DMS53 treated with DMSO at 0.1 percent for 48 hours (cell line): Measurements from ENCODE around the gene TMEM201.
"Not testable (repeated sequence)": the region's sequence is repeated elsewhere in the genome, so short reads cannot be mapped to it uniquely, and the experiment has no call there.

Source experiments
- DNase-seq: peaks from one replicate; lab custom pipeline; 2025; ENCODE audit not compliant: unreplicated experiment; lab: John Stamatoyannopoulos, UW

The TMEM201 gene

DNA sequence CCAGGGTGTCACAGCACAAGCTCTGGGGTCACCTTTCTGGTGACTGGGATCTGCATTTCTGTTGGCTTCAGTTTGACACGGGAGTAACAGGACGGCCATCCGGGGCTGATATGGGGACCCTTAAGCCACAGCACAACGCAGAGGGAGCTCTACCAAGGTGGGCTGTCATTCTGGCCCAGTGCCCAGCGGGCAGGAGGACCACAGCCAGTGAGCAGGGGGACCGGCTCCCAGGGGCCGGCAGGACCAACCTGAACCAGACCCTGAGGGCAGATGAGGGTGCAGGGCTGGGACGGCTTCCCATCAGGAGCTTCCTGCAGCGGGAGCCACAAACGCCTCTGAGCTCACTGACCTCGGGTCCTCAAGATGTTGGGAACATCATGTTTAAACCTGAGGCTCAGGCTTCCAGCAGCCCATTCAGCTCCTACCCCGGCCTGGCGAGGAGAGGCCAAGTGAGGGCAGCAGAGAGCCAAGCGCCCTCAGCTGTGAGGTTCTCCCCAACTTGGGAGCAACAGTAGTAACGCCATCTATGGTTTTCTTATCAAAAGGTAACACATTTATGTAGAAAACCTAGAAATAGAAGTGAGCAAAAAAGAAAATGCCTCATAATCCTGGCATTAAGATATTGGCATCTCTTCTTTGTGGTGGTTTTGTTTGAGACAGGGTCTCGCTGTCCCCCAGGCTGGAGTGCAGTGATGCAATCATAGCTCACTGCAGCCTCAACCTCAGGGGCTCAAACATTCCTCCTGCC is 26.8 kb downstream of the TMEM201 start:
- DNase-seq, result peak; percentile 12

DNA sequence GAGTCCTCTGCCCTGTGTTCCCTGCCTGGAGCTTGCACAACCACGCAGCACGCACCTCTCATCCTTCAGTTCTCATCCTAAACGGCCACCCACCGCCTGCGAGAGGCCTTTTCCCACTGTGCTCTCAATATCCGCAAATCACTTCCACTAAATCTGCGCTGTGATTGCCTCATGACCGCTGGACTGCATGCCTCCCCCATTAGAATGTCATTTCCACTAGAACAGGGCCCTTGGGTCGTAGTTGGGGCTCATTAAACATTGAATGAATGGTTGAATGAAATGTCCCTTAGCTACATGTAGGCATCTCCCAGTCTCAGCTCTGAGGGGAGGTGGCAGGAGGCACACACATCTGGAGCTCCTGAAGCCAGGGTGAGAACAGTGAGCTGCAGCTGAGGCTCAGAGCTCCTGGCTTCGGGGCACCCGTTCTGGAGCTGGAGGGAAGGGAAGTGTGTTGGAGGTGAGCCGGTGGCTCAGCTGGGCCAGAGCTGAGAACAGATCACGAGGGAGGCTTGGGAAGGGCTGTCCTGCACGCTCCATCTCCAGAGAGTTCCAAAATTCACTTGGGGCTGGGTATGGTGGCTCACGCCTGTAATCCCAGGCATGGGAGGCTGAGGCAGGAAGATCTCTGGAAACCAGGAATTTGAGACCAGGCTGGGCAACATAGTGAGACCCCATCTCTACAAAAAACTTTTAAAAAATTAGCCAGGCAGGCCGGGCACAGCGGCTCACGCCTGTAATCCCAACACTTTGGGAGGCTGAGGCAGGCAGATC is 30.4 kb downstream of the TMEM201 start:
- DNase-seq, result no peak

DNA sequence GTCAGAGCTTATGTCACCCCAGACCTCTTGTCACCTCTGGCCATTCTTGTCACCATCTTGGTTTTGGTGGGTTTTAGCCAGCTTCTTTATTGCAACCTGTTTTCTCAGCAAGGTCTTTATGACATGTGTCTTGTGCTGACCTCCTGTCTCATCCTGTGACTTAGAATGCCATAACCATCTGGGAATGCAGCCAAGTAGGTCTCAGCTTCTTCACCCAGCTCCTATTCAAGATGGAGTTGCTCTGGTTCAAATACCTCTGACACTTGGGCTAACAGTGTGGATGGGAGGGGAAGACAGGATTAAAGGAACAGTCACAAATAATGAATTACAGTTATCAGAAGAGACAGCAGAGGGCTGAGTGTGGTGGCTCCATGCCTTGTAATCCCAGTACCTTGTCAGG is 32.3 kb downstream of the TMEM201 start:
- no peak for DNase-seq

DNA sequence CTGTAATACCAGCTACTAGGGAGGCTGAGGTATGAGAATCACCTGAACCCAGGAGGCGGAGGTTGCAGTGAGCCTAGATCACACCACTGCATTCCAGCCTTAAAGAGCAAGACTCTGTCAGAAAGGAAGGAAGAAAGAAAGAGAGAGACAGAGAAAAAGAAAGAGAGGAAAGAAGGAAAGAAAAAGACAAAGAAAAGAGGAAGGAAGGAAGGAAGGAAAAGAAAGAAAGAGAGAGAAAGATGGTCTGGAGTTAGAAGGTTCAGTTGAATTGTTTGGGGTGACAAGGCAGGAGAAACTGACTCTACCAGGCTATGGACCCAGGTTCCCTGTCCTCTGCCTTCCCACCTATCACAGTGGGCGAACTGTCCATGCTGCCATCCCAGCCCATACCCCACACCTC is 35.4 kb downstream of the TMEM201 start:
- no peak for DNase-seq

DNA sequence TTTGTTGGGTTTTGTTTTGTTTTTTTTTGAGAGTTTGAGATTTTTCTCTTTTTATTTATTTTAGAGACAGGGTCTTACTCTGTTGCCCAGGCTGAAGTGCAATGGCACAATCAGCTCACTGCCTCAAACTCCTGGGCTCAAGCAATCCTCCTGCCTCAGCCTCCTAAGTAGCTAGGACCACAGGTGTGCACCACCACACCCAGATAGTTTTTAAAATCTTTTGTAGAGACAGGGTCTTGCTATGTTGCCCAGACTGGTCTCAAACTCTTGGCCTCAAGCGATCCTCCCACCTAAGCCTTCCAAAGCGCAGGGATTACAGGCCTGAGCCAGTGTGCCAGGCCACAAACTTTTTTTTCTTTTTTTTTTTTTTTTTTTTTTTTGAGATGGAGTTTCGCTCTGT is 36.3 kb downstream of the TMEM201 start:
- DNase-seq, result not testable (repeated sequence)

DNA sequence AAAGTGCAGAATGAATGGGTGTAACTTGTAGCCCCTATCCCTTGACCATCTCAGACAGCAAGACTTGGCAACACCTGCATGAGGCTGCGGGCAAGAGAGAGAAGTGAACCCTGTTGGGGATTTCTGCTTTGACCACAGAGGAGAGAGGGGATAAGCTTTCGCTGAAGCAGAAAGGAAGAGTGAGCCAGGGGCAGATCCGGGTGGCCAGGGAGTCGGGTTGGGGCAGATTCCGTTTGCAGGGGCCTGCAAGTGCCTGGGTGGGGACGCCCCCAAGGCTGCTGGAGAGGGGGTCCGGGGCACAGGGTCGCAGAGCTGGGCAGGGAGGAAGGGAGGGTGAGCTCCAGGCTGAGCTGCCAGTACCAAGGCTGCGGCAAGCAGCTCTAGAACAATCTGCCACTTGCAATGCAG is 37.5 kb downstream of the TMEM201 start:
- no peak for DNase-seq

DNA sequence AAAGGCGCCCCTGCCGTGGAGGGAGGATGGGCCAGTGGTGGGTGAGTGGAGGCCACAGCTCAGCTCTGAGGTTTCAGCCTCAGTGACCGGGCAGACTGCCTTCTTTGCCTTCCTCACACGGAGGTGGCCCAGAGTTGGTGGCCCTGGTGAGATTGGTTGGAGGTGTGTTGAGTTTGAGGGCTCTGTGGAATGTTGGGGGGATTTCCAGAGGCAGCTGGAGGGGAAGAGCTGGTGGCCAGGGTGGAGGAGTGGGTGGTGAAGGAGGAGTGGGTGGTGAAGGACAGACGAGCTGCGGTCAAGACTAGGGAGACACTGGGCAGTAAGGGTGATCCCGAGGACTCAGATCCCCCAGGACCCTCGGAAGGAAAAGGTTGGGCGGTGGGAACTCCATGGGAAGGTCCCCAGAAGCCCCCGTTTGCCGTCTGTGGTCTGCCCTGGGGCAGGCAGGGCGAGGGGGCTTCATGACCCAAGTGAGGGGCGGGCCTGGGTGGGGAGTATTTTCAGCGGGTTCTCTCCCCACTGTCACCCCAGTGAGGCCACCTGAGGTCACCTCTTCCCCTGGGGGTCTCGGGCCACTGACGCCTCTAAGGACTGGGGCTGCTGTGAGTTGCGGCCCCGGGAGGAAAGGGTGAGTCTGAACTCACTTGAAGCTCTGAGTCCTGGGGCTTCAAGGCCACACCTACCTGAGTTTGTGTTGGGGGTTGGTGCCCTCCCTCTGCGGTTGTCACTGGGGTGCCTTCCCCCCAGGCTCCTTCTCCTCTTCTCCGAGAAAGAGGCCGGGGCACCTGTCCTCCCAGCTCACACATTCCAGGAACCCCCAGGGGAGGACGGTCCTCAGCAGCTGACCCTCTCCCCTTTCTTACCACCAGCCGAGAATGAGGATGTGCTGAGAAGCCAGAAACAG is 40.1 kb downstream of the TMEM201 start:
- DNase-seq, result no peak

DNA sequence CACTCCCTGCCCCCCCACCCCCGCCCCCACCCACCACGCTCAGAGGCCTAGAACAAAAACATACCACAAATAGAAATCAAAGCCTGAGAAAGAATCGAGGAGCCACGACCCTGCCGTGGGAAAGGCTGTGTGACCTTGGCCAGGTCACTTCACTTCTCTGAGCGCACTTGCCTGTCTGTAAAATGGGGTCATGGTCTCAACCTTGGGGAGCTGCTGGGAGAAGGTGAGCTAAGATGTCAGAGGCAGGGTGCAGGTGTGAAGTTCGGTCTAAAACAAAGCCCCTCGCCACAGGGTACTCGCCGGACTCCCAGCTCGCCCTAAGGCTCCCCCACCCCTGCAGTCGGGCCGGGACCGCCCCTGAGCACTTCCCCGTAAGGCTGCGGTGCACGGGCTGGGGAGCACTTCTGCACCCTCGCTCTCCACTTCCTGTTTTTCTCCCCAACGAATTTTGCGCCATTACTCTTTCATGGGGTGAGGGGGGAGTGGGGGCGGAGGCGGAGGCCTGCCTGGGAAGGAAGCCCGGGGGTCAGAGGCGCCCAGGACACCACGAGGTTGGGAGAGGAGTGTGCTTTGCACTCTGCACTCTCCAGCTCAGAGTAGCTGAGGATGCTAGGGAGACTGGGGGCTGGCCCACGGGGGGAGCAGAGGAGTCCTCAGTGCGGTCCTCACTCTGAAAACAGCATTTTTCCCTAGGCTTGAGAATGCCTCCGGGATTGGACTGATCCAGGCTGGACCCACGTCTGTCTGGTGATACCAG is 40.9 kb downstream of the TMEM201 start:
- no peak for DNase-seq

DNA sequence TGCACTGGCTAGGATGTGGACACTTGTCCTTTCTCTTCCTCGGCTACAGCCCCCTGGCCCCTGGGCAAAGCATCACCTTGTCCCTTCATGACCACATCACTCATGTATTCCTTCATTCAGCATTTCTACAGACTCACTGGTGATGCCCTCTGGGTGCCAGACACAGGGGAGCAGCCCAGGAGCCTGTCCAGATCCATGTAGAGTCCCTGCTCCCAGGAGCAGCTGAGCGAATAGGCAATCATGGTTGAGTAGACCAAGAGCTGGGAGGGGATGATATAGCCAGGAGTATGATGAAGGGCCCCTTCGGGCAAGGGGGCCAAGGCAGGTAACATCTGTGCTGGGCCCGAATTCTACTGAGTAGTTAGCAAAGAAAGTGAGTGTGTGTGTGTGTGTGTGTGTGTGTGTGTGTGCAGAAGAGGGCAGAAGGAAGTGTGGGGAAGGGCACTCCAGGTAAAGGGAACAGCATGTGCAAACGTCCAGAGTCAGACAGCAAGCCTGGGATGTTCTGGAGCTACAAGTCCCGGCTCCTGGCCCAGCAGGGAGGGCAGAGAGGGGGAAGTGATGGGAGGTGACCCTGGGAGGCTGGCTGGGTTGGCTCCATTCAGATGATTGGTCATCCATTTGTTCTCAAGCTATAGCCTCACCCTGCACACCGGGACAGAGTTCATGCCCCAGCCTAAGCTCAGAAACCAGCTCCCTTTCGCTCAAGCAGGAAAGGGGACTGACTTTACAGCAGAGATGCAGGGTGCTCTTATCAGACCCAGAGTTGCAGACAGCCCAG is 41.8 kb downstream of the TMEM201 start:
- no peak for DNase-seq

DNA sequence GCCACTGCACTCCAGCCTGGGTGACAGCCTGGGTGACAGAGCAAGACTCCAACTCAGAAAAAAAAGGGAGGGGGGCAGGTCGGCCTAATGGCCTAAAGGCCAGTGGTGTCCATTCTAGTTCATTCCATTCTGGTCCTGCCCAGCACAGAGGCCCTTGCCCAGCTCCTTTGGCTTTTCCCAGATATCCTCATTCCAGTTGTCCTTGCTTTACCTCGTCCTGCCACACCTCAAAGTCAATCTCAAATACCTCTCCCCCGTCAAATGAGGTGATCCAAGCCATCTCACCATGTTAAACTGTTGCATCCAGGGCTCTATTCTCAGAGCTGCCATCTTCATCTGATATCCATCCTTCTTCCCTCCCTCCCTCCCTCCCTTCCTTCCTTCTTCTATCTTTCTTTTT is 42.9 kb downstream of the TMEM201 start:
- DNase-seq, result no peak

DNA sequence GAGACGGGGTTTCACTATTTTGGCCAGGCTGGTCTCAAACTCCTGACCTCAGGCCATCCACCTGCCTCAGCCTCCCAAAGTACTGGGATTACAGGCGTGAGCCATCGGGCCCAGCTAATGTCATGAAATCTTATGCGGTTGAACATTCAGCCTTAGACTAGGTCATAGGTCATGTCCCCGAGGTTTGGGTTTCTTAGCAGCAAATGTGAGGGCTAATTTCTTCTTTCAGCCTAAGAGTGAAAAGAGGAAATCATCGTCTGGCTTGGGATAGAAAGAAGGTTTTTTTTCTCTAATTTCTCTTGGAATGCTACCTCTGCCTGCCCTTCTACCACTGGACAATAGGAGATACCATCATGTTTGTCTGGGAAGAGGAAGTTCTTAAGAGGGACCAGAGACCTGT is 44.8 kb downstream of the TMEM201 start:
- no peak for DNase-seq

DNA sequence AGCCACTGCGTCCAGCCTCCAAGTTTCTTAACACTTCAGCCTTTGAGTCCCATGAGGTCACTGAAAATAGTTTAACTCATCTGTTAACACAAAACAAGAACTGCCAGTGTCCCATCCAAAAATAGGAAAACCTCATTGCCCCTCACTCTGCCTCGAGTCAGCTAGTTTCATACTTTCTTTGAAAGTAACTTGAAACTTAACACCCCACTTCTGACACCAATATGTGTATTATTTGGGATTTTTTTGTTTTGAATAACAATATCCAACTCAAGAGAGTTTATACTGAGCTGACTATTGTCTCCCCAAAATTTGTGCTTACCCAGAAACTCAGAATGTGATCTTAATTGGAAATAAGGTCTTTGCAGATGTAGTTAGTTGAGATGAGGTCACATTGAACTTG is 45.9 kb downstream of the TMEM201 start:
- DNase-seq, result no peak

DNA sequence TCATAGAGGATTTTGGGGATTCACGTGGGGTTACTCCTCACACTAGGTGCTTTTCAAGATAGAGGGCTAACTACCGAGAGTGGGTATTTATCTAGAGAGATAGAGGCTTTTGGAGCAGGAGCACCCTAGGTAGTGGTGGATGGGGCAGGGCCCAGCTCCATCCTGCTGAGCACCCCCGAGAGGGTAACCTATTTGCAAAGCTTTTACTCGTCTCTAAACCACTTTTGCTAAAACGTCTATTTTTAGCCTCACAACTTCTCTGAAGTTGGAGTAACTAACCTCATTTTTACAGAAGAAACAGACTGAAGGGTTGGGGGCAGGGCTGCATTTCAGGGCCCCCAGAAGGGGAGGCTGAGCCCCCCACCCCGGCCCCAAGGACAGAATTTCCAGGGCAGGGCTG is 50.5 kb downstream of the TMEM201 start:
- DNase-seq, result no peak

DNA sequence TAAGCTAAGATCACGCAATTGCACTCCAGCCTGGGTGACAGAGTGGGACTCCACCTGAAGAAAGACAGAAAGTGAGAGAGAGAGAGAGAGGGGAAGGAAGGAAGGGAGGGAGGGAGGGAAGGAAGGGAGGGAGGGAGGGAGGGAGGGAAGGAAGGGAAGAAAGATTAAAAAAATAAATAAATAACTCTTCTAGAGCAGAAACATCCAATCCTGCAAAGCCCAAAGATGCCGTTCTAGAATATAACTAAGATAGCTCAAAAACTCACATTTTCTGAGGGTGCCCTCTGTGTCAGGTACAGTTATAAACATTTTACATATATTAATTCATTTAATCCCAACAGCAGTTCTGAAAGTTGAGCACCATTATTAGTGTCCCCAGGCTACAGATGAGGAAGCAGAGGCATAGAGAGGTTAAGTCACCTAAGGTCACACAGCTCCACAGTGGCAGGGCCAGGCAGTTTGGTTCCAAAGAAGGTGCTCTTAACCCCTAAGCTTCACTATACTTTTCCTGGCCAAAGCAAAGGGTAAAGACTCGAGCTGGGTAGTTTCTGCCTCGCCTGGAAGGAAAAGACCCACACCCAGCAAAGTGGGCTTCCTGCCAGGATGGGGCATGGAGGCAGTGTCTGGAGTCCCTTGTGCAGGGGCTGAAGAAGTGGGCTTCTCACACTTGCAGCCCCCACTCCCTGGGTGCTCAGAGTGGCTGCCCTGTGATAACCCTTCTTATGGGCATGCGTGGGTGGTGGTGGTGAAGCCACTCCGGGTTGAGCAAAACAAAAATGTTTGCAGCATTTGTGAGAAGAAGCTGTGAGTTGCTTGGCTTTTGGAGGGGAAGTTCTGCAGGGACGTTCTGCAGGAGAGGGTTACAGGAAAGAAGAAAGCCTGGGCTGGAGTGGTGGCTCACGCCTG is 54.9 kb downstream of the TMEM201 start:
- no peak for DNase-seq

DNA sequence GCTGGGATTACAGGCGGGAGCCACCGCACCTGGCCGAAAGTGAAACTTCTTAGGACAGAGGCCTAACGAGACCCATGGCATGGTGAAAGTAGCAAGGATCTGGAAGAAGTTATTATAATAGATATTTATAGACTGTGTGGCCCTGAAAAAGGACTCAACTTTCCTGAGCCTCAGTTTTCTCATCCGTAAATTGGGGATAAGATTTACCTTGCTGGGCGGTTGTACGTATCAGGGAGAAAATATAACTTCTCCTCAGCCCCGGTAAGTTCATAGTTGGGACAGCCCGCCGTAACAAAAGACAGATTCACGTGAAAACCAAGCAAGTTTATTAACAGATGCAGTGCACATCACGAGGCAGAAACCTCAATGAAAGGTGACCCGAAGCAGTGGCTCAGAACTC is 57.3 kb downstream of the TMEM201 start:
- no peak for DNase-seq

DNA sequence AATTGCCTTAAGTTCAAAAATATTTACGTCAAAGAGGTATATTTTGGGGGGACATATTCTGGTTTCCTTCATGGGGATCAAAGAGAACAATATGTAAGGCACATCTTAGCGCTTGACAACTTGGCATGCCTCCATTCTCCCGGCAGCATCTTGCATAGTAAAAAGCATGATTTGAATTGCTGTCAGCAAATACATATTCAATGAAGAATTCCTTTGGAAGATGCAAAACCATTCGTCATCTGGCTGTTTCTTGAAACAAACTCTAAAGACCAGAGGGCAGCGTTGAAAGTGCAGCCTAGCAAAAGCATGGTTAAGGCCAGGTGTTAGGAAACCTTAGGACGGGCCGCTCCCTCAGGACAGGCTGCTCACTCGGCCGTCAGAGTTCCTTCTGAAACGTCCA is 59.5 kb downstream of the TMEM201 start:
- no peak for DNase-seq

DNA sequence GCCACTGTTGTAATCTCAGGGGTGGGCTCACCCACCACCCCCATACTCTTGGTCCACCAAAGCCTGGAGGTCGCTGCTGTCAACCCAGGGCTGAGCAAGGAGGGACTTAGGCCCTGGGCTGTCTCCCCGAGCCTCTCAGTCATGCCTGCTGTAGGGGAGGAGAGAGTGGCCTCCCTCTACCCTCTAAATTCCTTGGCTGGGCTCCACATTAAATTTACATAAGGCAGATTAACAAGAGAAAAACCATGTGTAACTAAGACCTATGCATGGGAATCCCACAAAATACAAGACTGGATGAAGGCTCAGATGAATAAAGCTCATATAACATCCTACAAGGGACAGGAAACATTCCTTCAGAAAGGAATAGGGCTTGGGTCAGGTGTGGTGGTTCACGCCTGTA is 61.1 kb downstream of the TMEM201 start:
- no peak for DNase-seq

DNA sequence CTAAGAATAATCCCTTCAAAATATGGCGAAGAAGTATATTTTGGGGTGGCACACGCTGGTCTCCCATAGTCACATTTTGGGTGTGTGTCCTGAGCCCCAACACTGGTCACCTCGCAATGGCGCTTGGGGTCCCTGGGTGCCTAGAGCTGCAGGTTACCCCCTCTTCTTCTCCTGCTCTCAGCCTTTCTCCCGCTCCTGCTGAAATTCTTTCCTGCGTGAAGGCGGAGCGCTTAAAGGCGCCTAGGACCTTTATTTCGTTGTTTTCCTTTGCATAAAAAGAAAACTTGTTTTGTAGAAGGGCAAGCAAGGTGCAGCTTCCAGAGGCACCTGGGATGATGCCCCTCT is 62.5 kb downstream of the TMEM201 start:
- DNase-seq, result no peak
